Measurements from ENCODE around the gene DNAH11. TPM values are rescaled to one million over a fixed set of nuclear protein-coding genes. Genes with fewer than 3 reads are reported as not detected.
"Not testable (repeated sequence)": the region's sequence is repeated elsewhere in the genome, so short reads cannot be mapped to it uniquely, and the experiment has no call there.

Gene DNAH11
- total RNA-seq, 1 donor from 2014 or later = 6.1 TPM

GRCh38 chr7:21828841-21829240, 286.0 kb downstream of the DNAH11 start:
- no peaks in the 10 kb centered on the region for H3K4me1 Mint-ChIP-seq
- intact Hi-C loops (cut with micrococcal nuclease) = no loop called here
- H3K27ac Mint-ChIP-seq = no peak overlapping the region
- peaks cover 7% of the 10 kb centered on the region for H3K27me3 Mint-ChIP-seq
- DNase-seq = no peak
- H3K36me3 Mint-ChIP-seq (ENCODE audit: low read depth) = no peaks in the 10 kb centered on the region
- H3K9me3 Mint-ChIP-seq = no peaks in the 10 kb centered on the region
- no peak overlapping the region for H3K4me3 Mint-ChIP-seq

- Mint-ChIP-seq H3K36me3 (ENCODE audit: low read depth) (no peaks in the 10 kb centered on the region), H3K27me3 (peaks cover 7% of the 10 kb centered on the region), H3K4me1 (no peaks in the 10 kb centered on the region), H3K27ac (no peak overlapping the region), H3K4me3 (no peak overlapping the region), H3K9me3 (no peaks in the 10 kb centered on the region)
- intact Hi-C loops (cut with micrococcal nuclease) = no loop called here
- no peak for DNase-seq
Measured at GRCh38 chr7:21829731-21830130, 286.9 kb downstream of the DNAH11 start.

GRCh38 chr7:21844742-21845141, 301.9 kb downstream of the DNAH11 start:
- no peak overlapping the region for H3K4me3 Mint-ChIP-seq
- DNase-seq = no peak
- H3K27ac Mint-ChIP-seq = no peak overlapping the region
- intact Hi-C loops (cut with micrococcal nuclease) = no loop called here
- no peaks in the 10 kb centered on the region for H3K27me3 Mint-ChIP-seq
- no peaks in the 10 kb centered on the region for H3K4me1 Mint-ChIP-seq
- no peaks in the 10 kb centered on the region for H3K36me3 Mint-ChIP-seq (ENCODE audit: low read depth)
- H3K9me3 Mint-ChIP-seq = peaks cover 3% of the 10 kb centered on the region

- H3K9me3 Mint-ChIP-seq = peaks cover 6% of the 10 kb centered on the region
- H3K36me3 Mint-ChIP-seq (ENCODE audit: low read depth) = no peaks in the 10 kb centered on the region
- H3K27me3 Mint-ChIP-seq = no peaks in the 10 kb centered on the region
- H3K4me1 Mint-ChIP-seq = peaks cover 12% of the 10 kb centered on the region
- no peak overlapping the region for H3K4me3 Mint-ChIP-seq
- intact Hi-C loops (cut with micrococcal nuclease) = no loop called here
- no peak for DNase-seq
- H3K27ac Mint-ChIP-seq = no peak overlapping the region
Measured at GRCh38 chr7:21850531-21851285, 307.9 kb downstream of the DNAH11 start.

GRCh38 chr7:21851559-21851967, 308.7 kb downstream of the DNAH11 start:
- intact Hi-C loops (cut with micrococcal nuclease) = no loop called here
- H3K36me3 Mint-ChIP-seq (ENCODE audit: low read depth) = no peaks in the 10 kb centered on the region
- no peaks in the 10 kb centered on the region for H3K27me3 Mint-ChIP-seq
- H3K9me3 Mint-ChIP-seq = peaks cover 4% of the 10 kb centered on the region
- H3K27ac Mint-ChIP-seq = peak overlapping the region; percentile 62
- peak; percentile 56 for DNase-seq
- peak overlapping the region; percentile 63 for H3K4me3 Mint-ChIP-seq
- H3K4me1 Mint-ChIP-seq = peaks cover 12% of the 10 kb centered on the region

- DNase-seq = peak; percentile 41
- H3K27me3 Mint-ChIP-seq; H3K36me3 Mint-ChIP-seq (ENCODE audit: low read depth); H3K4me1 Mint-ChIP-seq; H3K27ac Mint-ChIP-seq; intact Hi-C loops (cut with micrococcal nuclease); H3K9me3 Mint-ChIP-seq; H3K4me3 Mint-ChIP-seq: not testable (repeated sequence)
Measured at GRCh38 chr7:21865631-21866204, 322.9 kb downstream of the DNAH11 start.

- Mint-ChIP-seq H3K36me3 (ENCODE audit: low read depth) (no peaks in the 10 kb centered on the region), H3K4me3 (no peak overlapping the region), H3K27ac (no peak overlapping the region), H3K9me3 (no peaks in the 10 kb centered on the region), H3K27me3 (no peaks in the 10 kb centered on the region), H3K4me1 (no peaks in the 10 kb centered on the region)
- no peak for DNase-seq
- intact Hi-C loops (cut with micrococcal nuclease) = no loop called here
Measured at GRCh38 chr7:21866731-21867130, 323.9 kb downstream of the DNAH11 start.

- Mint-ChIP-seq H3K27me3 (no peaks in the 10 kb centered on the region), H3K27ac (no peak overlapping the region), H3K36me3 (ENCODE audit: low read depth) (no peaks in the 10 kb centered on the region), H3K9me3 (no peaks in the 10 kb centered on the region), H3K4me3 (no peak overlapping the region), H3K4me1 (no peaks in the 10 kb centered on the region)
- DNase-seq = no peak
- intact Hi-C loops (cut with micrococcal nuclease) = no loop called here
Measured at GRCh38 chr7:21867226-21867625, 324.4 kb downstream of the DNAH11 start.

GRCh38 chr7:21867816-21868575, 325.2 kb downstream of the DNAH11 start:
- H3K4me3 Mint-ChIP-seq = no peak overlapping the region
- H3K4me1 Mint-ChIP-seq = no peaks in the 10 kb centered on the region
- peak; percentile 25 for DNase-seq
- intact Hi-C loops (cut with micrococcal nuclease) = no loop called here
- no peaks in the 10 kb centered on the region for H3K36me3 Mint-ChIP-seq (ENCODE audit: low read depth)
- H3K9me3 Mint-ChIP-seq = no peaks in the 10 kb centered on the region
- no peak overlapping the region for H3K27ac Mint-ChIP-seq
- no peaks in the 10 kb centered on the region for H3K27me3 Mint-ChIP-seq

- no peaks in the 10 kb centered on the region for H3K4me1 Mint-ChIP-seq
- no peak for DNase-seq
- no peaks in the 10 kb centered on the region for H3K36me3 Mint-ChIP-seq (ENCODE audit: low read depth)
- H3K27ac Mint-ChIP-seq = no peak overlapping the region
- no peaks in the 10 kb centered on the region for H3K27me3 Mint-ChIP-seq
- H3K4me3 Mint-ChIP-seq = no peak overlapping the region
- H3K9me3 Mint-ChIP-seq = no peaks in the 10 kb centered on the region
- intact Hi-C loops (cut with micrococcal nuclease) = no loop called here
Measured at GRCh38 chr7:21868576-21868850, 325.7 kb downstream of the DNAH11 start.

GRCh38 chr7:21869785-21870402, 327.1 kb downstream of the DNAH11 start:
- no peak overlapping the region for H3K27ac Mint-ChIP-seq
- H3K9me3 Mint-ChIP-seq = no peaks in the 10 kb centered on the region
- peak; percentile 36 for DNase-seq
- intact Hi-C loops (cut with micrococcal nuclease) = no loop called here
- H3K4me1 Mint-ChIP-seq = no peaks in the 10 kb centered on the region
- no peaks in the 10 kb centered on the region for H3K27me3 Mint-ChIP-seq
- H3K36me3 Mint-ChIP-seq (ENCODE audit: low read depth) = peaks cover 2% of the 10 kb centered on the region
- H3K4me3 Mint-ChIP-seq = no peak overlapping the region

GRCh38 chr7:21883069-21883468, 340.2 kb downstream of the DNAH11 start:
- H3K36me3 Mint-ChIP-seq (ENCODE audit: low read depth) = no peaks in the 10 kb centered on the region
- intact Hi-C loops (cut with micrococcal nuclease) = no loop called here

GRCh38 chr7:21883501-21883900, 340.7 kb downstream of the DNAH11 start:
- H3K4me1 Mint-ChIP-seq; H3K4me3 Mint-ChIP-seq; DNase-seq; H3K27ac Mint-ChIP-seq; intact Hi-C loops (cut with micrococcal nuclease); H3K36me3 Mint-ChIP-seq (ENCODE audit: low read depth); H3K9me3 Mint-ChIP-seq; H3K27me3 Mint-ChIP-seq: not testable (repeated sequence)

More at GRCh38 chr7:21883069-21883468, 340.2 kb downstream of the DNAH11 start:
- Mint-ChIP-seq H3K4me3 (no peak overlapping the region), H3K27ac (no peak overlapping the region), H3K4me1 (no peaks in the 10 kb centered on the region), H3K27me3 (no peaks in the 10 kb centered on the region), H3K9me3 (no peaks in the 10 kb centered on the region)
- DNase-seq = no peak

GRCh38 chr7:21884496-21884895, 341.7 kb downstream of the DNAH11 start:
- H3K27me3 Mint-ChIP-seq = no peaks in the 10 kb centered on the region
- H3K9me3 Mint-ChIP-seq = no peaks in the 10 kb centered on the region
- H3K27ac Mint-ChIP-seq = no peak overlapping the region
- intact Hi-C loops (cut with micrococcal nuclease) = no loop called here
- DNase-seq = no peak
- no peaks in the 10 kb centered on the region for H3K4me1 Mint-ChIP-seq
- H3K36me3 Mint-ChIP-seq (ENCODE audit: low read depth) = no peaks in the 10 kb centered on the region
- no peak overlapping the region for H3K4me3 Mint-ChIP-seq

Measured in activated CD4-positive, alpha-beta T cell treated with anti-CD3 and anti-CD28 coated beads, Interleukin-2, amount 10 ng/mL, durations not matched to agents 24 days and 14 days (primary cell).